Spleen (tissue), 13 donors: ENCODE results near the gene SHISA4. TPM values are rescaled to one million over a fixed set of nuclear protein-coding genes. Genes with fewer than 3 reads are reported as not detected.
"Not testable (repeated sequence)": the region's sequence is repeated elsewhere in the genome, so short reads cannot be mapped to it uniquely, and the experiment has no call there.

Experiments used
- DNase-seq: peaks from one replicate; pipeline ENCODE4 v3.0.0-alpha.2; 2020
- H3K27ac ChIP-seq, 8 donors: fragments of 200-600 bp; sonication (generic) in 7 of 8; 1 replicate in 4 of 8; 2 replicates in 4 of 8; pipeline versions ENCODE4 v1.5.0 to v1.8.0; 2016 to 2021; ENCODE audit warnings: inconsistent platforms in 4 of 8, mild to moderate bottlenecking in 4 of 8, moderate library complexity in 1 of 8
- H3K27me3 ChIP-seq, 7 donors: fragments of 200-600 bp; sonication (generic) in 6 of 7; replicated peaks in 1 of 7; 1 replicate in 4 of 7; 2 replicates in 3 of 7; pipeline versions ENCODE4 v1.5.0 to v1.8.0; 2016 to 2021; ENCODE audit warnings: inconsistent platforms in 3 of 7, mild to moderate bottlenecking in 1 of 7
- H3K36me3 ChIP-seq, 6 donors: fragments of 200-600 bp; sonication (generic) in 5 of 6; 1 replicate in 4 of 6; 2 replicates in 2 of 6; pipeline versions ENCODE4 v1.5.0 to v1.8.0; 2016 to 2021; ENCODE audit warnings: inconsistent platforms in 2 of 6
- H3K4me1 ChIP-seq, 6 donors: fragments of 200-600 bp; sonication (generic) in 5 of 6; 1 replicate in 3 of 6; 2 replicates in 3 of 6; pipeline versions ENCODE4 v1.5.0 to v1.8.0; 2016 to 2021; ENCODE audit warnings: inconsistent platforms in 3 of 6
- H3K4me3 ChIP-seq, 8 donors: fragments of 200-600 bp; sonication (generic) in 7 of 8; 1 replicate in 4 of 8; 2 replicates in 4 of 8; pipeline versions ENCODE4 v1.5.0 to v1.8.0; 2016 to 2021; ENCODE audit warnings: inconsistent platforms in 4 of 8, mild to moderate bottlenecking in 4 of 8, moderate library complexity in 2 of 8
- H3K9me3 ChIP-seq, 8 donors: fragments of 200-600 bp; sonication (generic) in 7 of 8; 1 replicate in 4 of 8; 2 replicates in 4 of 8; pipeline versions ENCODE4 v1.5.0 to v1.8.0; 2016 to 2021; ENCODE audit warnings: inconsistent platforms in 4 of 8
- POLR2A ChIP-seq, 3 donors: fragments of 450-650 bp; IDR thresholded peaks; one replicate each; pipeline ENCODE4 v1.5.1; 2017; ENCODE audit warnings: antibody characterized with exemption in 3 of 3, mild to moderate bottlenecking in 1 of 3
- POLR2AphosphoS5 ChIP-seq, 3 donors: sonication (generic); formaldehyde crosslinking; IDR thresholded peaks; one replicate each; pipeline ENCODE4 v1.5.1; 2017; ENCODE audit warnings: antibody characterized with exemption in 3 of 3
- WGBS, 5 donors: extraction: QIAGEN DNeasy Blood & Tissue Kit in 3 of 5; methylation state at CpG; one replicate each; pipeline versions ENCODE4 v1.1.5 to v1.1.7; 2013 to 2018; 5-methylcytosine and 5-hydroxymethylcytosine counted together
- intact Hi-C: fragments of 100-400 bp; cut with DNase I; formaldehyde crosslinking; loops from one replicate; pipeline ENCODE4 v1.15.0; 2023; ENCODE audit warnings: low total_unique reads
- long read RNA-seq, 2 donors: transcript quantifications; one replicate each; lab custom pipeline, GENCODE V29; 2026
- polyA plus RNA-seq, 3 donors: library from polyadenylated mRNA; stranded (reverse); fragments of 200-250 nt; gene quantifications; one replicate each; pipeline ENCODE4 v1.2.1, GENCODE V29; 2013
- total RNA-seq, 7 donors: library from RNA; depleted of rRNA in 3 of 7; stranded (reverse); fragments of >200 nt in 3 of 7; fragmentation: NEBNext Ultra II Directional in 4 of 7; extraction: Animal tissue kit (Norgen Biotek cat#: 25700) in 4 of 7; gene quantifications; one replicate each; pipeline versions ENCODE4 v1.1.0 to v1.2.1, GENCODE V29; 2016 to 2021
- TF ChIP-seq, protein P1 (sequence below), 11 experiments: fragments of 200-600 bp in 7 of 11; fragments of 450-650 bp in 4 of 11; sonication (generic) in 4 of 11; IDR thresholded peaks in 8 of 11; conservative IDR thresholded peaks in 3 of 11; 1 replicate in 7 of 11; 2 replicates in 4 of 11; pipeline versions ENCODE4 v1.4.0 to v1.8.0; 2016 to 2021; ENCODE audit warnings: antibody characterized with exemption in 11 of 11, inconsistent platforms in 4 of 11, mild to moderate bottlenecking in 1 of 11
- donor health status: healthy with polysubstance abuse.
- donor health status: DM: no; HTN: no; CAD: no; lungs with moderate emphysema.
- donor health status: DM: no; HTN: no; CAD: no.
- donor health status: Bipolar disorder and iron deficiency.
- donor health status: healthy.
- donor health status: DM: no; HTN: no; CAD: no.
- donor health status: DM: yes; HTN: yes; CAD: no.

Gene SHISA4
- total RNA-seq (10 to 100 TPM in 1 of 7 donors, 1 to 10 TPM in 6; 4.8 to 13.3 (median 8.0) TPM), polyA plus RNA-seq (1 to 10 TPM; 3.2 to 4.3 (median 3.9) TPM)
- long read RNA-seq, donor 1, partial matches to known transcripts, result 0 of 4 reads
- long read RNA-seq, donor 1, other reads (novel, unspliced or antisense), result 0 of 4 reads
- long read RNA-seq, donor 2, transcript SHISA4-201 (5 exons, 1,341 nt), result major isoform, 5 of 5 reads
- long read RNA-seq, donor 2, partial matches to known transcripts, result 0 of 5 reads
- long read RNA-seq, donor 2, other reads (novel, unspliced or antisense), result 0 of 5 reads

GRCh38 chr1:201888282-201889089 lies at the start of gene SHISA4:
Gene SHISA4, plus strand, starts transcription at chr1:201888898. Its CDS starts 97 bp downstream, at chr1:201888995.
- Histone ChIP-seq H3K9me3 (no peaks in the 10 kb centered on the region), H3K27me3 (peaks cover 0 to 57% (median 18%) of the 10 kb centered on the region in 7 donors)

DNA sequence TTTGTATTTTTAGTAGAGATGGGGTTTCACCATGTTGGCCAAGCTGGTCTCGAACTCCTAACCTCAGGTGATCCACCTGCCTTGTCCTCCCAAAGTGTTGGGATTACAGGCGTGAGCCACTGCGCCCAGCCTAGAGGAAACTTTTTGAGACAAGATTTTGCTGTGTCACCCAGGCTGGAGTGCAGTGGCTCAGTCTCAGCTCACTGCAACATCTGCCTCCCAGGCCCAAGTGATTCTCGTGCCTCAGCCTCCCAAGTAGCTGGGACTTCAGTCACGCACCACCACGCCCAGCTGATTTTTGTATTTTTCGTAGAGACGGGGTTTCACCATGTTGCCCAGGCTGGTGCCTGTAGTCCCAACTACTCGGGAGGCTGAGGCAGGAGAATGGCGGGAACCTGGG lies 49.6 kb upstream of the SHISA4 start:
- H3K36me3 ChIP-seq, result peaks cover 0 to 43% (median 3%) of the 10 kb centered on the region in 6 donors
- 93 to 97% (median 95%) methylated on average over 10 of the region's 10 CpGs for WGBS, 5 donors
- H3K9me3 ChIP-seq, H3K4me3 ChIP-seq, intact Hi-C loops, DNase-seq, H3K27me3 ChIP-seq, H3K27ac ChIP-seq: not testable (repeated sequence)
- peaks cover 0 to 58% (median 9%) of the 10 kb centered on the region in 6 donors for H3K4me1 ChIP-seq

More at GRCh38 chr1:201888282-201889089, at the start of gene SHISA4:
- Histone ChIP-seq H3K27ac (peak within 1 kb of the TSS in 5 of 8 donors; percentile 12 to 66 (median 53)), H3K4me3 (peak within 1 kb of the TSS; percentile 48 to 77 (median 59)), H3K36me3 (no peaks in the 10 kb centered on the region), H3K4me1 (peaks cover 5 to 39% (median 28%) of the 10 kb centered on the region in 6 donors)
- peak; percentile 88 for DNase-seq
- intact Hi-C loops, result no loop called here
- WGBS, 5 donors, result 3 to 14% (median 7%) methylated on average over 15 to 49 of the region's 49 CpGs
- TF ChIP-seq POLR2AphosphoS5 (IDR thresholded peaks at IDR 0.05), result peak; percentile 62 to 82 (median 81)
- TF ChIP-seq, protein P1, sequence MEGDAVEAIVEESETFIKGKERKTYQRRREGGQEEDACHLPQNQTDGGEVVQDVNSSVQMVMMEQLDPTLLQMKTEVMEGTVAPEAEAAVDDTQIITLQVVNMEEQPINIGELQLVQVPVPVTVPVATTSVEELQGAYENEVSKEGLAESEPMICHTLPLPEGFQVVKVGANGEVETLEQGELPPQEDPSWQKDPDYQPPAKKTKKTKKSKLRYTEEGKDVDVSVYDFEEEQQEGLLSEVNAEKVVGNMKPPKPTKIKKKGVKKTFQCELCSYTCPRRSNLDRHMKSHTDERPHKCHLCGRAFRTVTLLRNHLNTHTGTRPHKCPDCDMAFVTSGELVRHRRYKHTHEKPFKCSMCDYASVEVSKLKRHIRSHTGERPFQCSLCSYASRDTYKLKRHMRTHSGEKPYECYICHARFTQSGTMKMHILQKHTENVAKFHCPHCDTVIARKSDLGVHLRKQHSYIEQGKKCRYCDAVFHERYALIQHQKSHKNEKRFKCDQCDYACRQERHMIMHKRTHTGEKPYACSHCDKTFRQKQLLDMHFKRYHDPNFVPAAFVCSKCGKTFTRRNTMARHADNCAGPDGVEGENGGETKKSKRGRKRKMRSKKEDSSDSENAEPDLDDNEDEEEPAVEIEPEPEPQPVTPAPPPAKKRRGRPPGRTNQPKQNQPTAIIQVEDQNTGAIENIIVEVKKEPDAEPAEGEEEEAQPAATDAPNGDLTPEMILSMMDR (IDR thresholded peaks at IDR 0.05 in 8 of 11, conservative IDR thresholded peaks at IDR 0.05 in 3 of 11), result no peak
- no peak for TF ChIP-seq POLR2A (IDR thresholded peaks at IDR 0.05)

GRCh38 chr1:201840055-201840454 lies 48.6 kb upstream of the SHISA4 start:
- intact Hi-C loops, result no loop called here
- TF ChIP-seq, protein P1 (IDR thresholded peaks at IDR 0.05 in 8 of 11, conservative IDR thresholded peaks at IDR 0.05 in 3 of 11), result no peak
- TF ChIP-seq POLR2A (IDR thresholded peaks at IDR 0.05) (no peak), POLR2AphosphoS5 (IDR thresholded peaks at IDR 0.05) (no peak)

GRCh38 chr1:201840490-201840889 lies 48.2 kb upstream of the SHISA4 start:
- peaks cover 0 to 50% (median 10%) of the 10 kb centered on the region in 6 donors for H3K4me1 ChIP-seq
- H3K27ac ChIP-seq, result no peak overlapping the region
- no peaks in the 10 kb centered on the region for H3K27me3 ChIP-seq
- peaks cover 0 to 34% (median 3%) of the 10 kb centered on the region in 6 donors for H3K36me3 ChIP-seq
- H3K4me3 ChIP-seq, result no peak overlapping the region
- H3K9me3 ChIP-seq, result no peaks in the 10 kb centered on the region
- TF ChIP-seq POLR2AphosphoS5 (IDR thresholded peaks at IDR 0.05) (no peak), POLR2A (IDR thresholded peaks at IDR 0.05) (no peak)
- TF ChIP-seq, protein P1 (IDR thresholded peaks at IDR 0.05 in 8 of 11, conservative IDR thresholded peaks at IDR 0.05 in 3 of 11), result no peak
- intact Hi-C loops, result no loop called here
- no peak for DNase-seq
- WGBS, 5 donors, result 91 to 96% (median 93%) methylated on average over 1 of the region's 1 CpG

More at GRCh38 chr1:201840055-201840454, 48.6 kb upstream of the SHISA4 start:
- no peak for DNase-seq
- peaks cover 0 to 38% (median 3%) of the 10 kb centered on the region in 6 donors for H3K36me3 ChIP-seq
- H3K27ac ChIP-seq, result no peak overlapping the region
- H3K9me3 ChIP-seq, result no peaks in the 10 kb centered on the region
- no peaks in the 10 kb centered on the region for H3K27me3 ChIP-seq
- no peak overlapping the region for H3K4me3 ChIP-seq
- H3K4me1 ChIP-seq, result peaks cover 0 to 50% (median 9%) of the 10 kb centered on the region in 6 donors
- WGBS, 5 donors, result 95 to 98% (median 96%) methylated on average over 4 of the region's 4 CpGs
